Colon (tissue), 2 donors: ENCODE data around the gene SPATA31E1.
"Not testable (repeated sequence)": the region's sequence is repeated elsewhere in the genome, so short reads cannot be mapped to it uniquely, and the experiment has no call there.

Experiments
- FAIRE-seq: peaks from 2 replicates; lab custom pipeline; 2012; peaks lifted over from hg19 to GRCh38; lab: Jason Lieb, UNC
- donor health status: control.
- donor health status: control.

Gene SPATA31E1

GRCh38 chr9:87934444-87934843, 51.8 kb downstream of the SPATA31E1 start:
- not testable (repeated sequence) for FAIRE-seq

GRCh38 chr9:87937352-87937751, 54.7 kb downstream of the SPATA31E1 start:
- not testable (repeated sequence) for FAIRE-seq

- not testable (repeated sequence) for FAIRE-seq
These were observed 55.2 kb downstream of the SPATA31E1 start for GRCh38 chr9:87937918-87938317.

GRCh38 chr9:87938336-87938735, 55.7 kb downstream of the SPATA31E1 start:
- FAIRE-seq: not testable (repeated sequence)
